Measurements from ENCODE around the gene PHACTR1. TPM values are rescaled to one million over a fixed set of nuclear protein-coding genes. Genes with fewer than 3 reads are reported as not detected.
"Not testable (repeated sequence)": the region's sequence is repeated elsewhere in the genome, so short reads cannot be mapped to it uniquely, and the experiment has no call there.

PHACTR1 gene
- total RNA-seq, 1 donor from 2014 or later, result 3.6 TPM

DNA sequence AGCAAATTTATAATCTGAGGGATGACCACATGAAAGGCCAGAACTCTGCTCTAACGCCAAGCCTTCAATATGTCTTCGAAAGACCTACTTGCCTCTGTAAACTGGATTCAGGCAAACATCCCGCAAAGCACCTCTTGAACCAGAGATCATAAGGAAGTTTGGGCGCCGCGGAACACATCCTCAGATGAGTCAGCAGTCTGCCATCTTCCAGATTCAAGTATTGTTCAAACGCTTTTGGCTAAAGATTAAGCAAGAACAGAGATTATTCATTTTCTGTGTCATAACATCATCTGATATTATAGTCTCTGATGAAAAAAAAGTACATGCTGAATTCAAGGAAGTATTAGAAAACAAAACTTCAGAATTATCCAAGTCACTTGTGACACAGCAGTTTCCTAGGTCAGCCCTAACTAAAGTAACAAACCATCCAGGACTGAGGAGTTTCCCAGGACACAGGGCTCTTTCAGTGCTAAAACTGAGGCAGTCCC lies 591.0 kb downstream of the PHACTR1 start:
- DNase-seq (ENCODE audit: low spot score), result no peak

DNA sequence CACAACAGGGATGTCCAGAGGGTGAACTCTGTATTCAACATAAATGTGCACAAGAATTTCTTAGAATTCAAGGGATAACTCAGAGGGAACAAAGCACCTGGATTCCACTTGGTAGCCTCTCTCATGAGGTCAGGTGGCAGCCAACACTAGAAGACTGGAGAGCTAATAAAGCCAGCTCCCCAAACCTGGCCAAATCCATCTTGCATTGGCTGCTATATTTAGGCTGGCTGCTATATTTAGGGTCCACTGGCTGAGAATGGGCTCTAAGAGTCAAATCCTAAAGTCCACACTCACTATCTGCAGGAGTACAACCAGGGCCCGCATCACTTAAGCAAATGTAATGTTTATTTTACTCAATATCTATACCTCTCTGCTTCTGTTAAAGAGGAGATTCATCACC lies 591.8 kb downstream of the PHACTR1 start:
- DNase-seq (ENCODE audit: low spot score), result no peak

DNA sequence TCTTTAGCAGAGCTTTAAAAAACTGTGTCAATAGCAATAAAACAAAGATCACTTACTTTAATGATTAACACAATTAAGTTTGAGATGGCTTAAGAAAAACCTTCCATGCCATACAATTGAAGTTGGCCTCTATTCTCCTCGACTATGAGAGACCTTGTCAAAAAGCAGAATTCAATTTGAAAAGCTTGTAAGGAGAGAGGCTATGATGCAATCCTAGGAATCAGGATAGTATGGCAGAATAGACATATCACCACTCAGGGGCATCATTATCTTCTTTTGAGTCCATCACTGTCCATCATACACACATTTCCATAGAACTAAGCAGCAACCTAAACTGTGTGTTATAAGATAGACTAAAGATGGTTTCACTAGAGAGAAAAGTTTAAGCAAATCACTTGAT lies 594.6 kb downstream of the PHACTR1 start:
- DNase-seq (ENCODE audit: low spot score), result no peak

DNA sequence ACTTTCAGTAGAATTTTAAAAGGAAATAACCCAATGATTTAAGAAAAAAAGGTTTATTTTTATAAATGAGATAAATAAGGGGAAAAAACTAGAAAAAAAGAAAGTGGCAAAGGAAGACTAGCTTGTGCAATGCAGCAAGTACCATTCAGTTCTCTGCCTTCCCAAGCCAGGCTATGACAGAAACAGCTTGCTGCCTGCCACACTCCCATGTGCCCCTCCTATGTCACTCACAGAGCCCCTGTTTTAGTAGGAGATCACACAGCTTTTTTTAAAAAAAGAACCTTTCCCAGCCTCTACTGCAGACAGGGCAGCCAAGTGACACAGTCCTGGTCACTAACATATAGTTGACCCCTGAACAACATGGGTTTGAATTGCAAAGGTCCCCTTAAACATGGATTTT lies 598.2 kb downstream of the PHACTR1 start:
- DNase-seq (ENCODE audit: low spot score), result no peak

DNA sequence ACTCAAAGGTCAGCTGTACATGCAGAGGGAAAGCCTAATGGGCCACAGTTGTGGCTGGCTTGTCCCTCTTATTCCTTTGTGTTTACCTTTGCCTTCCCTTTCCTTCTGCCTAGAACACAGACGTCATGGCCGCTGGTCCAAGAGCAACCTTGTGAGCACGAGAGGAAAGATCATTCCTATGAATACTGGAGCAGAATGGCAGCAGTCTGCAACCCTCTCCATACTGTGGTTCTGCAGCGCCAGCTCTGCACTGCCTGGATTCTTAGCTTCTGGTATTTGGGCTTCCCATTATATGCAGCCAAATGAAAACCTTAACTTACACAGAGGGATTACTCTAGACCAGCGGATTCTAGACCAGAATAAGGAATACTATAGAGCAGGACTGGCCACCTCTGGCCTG lies 599.3 kb downstream of the PHACTR1 start:
- DNase-seq (ENCODE audit: low spot score), result no peak

DNA sequence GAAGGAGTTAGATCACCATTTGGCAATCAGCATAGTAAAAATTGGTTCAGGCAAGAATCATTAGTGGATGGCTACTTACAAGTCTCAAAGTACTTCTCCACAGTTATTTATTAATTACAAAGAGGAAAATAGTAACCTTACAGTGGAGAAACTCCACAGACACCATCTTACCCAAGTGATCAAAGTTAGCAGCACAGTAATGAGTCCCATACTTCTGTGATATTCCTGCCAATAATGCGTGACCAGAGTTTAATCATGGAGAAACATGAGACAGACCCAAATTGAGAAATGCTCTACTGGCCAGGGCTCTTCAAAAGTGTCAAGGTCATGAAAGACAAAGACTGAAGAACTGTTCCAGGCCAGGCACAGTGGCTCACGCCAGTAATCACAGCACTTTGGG lies 602.3 kb downstream of the PHACTR1 start:
- DNase-seq (ENCODE audit: low spot score), result no peak

DNA sequence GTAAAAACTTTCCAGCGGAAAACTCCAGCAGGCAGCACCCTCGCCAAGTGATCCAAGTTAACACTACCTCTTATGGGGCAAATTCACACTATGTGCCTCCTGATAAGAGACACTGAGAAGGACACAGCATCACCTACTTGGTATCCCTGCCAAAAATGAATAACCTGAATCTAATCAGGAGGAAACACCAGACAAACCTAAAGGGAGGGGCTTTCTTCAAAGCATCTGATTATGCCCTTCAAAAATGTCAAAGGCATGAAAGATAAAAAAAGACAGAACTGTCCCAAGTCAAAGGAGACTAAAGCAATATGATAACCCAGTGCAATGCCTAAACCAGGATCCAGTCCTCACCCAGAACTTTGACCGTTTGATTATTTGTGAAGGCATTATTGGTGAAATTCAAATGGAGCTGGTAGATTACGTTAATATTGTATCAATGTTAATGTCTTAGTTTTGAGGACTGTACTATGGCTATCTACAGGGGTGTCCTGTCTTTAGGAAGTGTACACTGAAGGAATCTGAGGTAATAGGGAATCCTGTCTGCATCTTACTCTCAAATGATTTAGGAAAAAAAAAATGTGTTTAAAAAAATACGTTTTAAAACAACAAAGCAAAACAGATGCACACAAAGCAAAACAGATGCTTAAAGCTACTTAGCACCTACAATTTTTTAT lies 603.5 kb downstream of the PHACTR1 start:
- DNase-seq (ENCODE audit: low spot score), result no peak

DNA sequence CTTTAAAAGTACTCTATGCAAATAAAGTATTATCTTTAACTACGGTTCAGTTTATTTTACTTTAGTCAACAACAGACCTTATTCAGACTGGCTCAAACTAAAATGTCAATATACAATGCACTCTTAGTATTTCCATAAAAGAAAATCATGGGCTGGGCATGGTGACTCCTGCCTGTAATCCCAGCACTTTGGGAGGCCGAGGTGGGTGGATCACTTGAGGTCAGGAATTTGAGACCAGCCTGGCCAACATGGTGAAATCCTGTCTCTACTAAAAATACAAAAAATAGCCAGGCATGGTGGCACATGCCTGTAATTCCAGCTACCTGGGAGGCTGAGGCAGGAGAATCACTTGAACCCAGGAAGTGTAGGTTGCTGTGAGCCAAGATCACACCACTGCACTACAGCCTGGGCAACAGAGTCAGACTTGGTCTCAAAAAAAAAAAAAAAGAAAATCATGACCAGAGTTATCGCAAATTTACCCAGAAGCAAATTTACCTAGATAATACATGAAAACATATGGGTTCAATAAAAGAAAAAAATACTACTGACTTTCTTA lies 609.5 kb downstream of the PHACTR1 start:
- not testable (repeated sequence) for DNase-seq (ENCODE audit: low spot score)

DNA sequence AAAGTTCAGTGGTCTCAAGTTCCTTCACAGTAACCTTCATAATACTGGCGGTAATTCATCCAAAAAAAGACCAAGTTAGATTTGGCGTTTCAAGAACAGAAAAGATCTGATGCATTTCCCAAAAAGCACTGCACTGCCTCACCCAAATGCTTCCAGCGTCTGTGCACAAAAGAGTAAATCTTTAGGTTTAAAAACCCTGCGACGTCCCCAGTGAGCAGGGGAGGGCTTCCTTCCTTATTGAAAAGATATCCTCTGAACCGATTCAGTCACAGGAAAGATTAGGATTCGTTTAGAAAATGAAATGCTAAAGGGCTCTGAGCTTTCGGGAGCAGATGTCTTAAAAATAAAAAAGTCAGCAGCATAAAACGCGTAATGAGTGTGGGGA lies 611.1 kb downstream of the PHACTR1 start:
- no peak for DNase-seq (ENCODE audit: low spot score)

DNA sequence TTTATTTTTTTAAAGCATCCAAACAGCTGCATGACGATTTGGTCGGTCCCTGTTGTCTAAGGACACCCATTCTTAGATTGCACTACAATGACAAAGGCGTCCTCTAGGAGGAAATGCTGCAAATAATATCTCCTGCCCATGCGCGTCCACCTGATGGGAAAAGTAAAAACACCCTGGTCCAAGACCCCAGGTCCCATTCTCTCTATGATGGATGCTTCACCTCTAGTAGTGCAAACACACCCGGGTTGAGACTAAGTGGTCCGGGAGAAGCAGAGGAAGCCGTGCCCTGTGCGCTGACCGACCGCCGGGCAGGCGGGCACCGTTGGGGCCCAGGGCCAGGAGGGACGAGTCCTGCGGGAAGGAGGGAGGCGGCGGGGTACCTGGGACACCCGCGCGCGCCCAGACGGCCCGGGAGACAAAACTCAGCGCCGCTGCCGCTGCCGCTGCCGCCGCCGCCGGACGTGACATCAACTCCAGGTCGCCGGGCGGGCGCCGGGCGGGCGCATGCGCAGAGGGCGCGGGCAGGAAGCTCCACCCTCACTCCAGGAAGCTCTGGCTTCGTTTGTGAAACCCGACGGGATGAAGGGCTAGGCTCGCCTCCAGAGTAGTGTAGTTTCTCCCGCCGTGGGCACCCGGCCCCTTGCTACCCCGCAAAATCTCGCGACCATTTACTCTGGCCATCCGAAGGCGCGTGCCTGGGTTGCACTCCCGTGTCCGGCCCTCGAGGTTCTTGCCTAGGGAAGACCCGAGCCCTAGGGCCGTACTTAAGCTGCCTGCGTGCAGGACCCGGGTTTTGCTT lies 611.7 kb downstream of the PHACTR1 start, which contains the start of gene TBC1D7:
TSS of gene TBC1D7 (minus strand) at position 462 of the 799 bp plus-strand sequence. CDS start 1,639 bp downstream, outside the sequence.
- peak; percentile 92 for DNase-seq (ENCODE audit: low spot score)

DNA sequence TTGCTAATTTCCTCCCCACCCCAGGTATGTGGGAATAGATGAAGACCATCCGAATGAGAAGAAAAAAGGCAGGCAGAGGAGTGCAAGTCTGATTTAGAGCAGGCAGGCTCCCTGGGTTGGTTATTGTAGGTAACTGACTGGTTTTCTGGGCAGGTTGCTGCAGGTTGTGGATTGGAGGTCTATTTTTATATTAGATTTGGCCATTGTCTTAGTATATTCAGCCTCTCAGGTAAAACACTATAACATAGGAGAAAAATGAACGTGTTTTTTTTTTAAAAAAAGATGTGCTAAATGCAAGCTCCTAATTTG lies 612.3 kb downstream of the PHACTR1 start:
- DNase-seq (ENCODE audit: low spot score), result no peak

DNA sequence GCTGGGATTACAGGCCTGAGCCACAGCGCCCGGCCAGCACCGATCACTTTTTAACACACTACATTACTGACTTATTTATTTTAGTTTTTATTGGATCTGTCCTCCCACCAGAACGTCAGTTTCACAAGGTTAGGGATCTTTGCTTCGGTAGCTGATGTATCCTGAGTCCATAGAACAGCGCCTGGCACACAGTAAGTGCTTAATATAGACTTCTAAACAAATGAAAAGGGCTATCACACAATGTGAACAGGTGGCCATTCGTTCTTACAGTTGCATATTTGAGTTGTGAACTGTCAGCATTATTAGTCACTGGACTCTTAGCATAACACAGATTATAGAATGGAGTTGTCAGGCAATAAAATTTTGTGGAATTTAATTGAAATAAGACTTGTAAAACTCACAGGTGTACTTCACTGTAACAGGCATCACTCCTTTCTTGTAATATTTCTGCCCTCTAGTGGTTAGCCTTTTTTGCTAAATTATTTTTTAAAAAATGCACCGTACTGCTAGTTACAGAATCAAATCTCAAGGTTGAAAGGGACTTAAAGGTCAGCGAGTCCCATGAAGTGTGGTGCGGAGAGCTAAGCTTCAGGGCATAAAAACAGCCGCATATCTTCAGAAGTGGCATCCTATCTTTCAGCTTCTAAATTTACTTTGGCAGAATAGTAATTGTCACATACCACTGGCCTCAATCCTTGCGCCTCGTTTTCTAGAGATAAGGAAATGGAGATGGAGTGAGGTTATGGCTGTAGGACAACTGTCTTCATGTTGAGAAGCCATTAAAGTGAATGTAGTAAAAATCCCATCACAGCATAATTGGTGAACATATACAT lies 615.2 kb downstream of the PHACTR1 start:
- DNase-seq (ENCODE audit: low spot score), result peak; percentile 48

DNA sequence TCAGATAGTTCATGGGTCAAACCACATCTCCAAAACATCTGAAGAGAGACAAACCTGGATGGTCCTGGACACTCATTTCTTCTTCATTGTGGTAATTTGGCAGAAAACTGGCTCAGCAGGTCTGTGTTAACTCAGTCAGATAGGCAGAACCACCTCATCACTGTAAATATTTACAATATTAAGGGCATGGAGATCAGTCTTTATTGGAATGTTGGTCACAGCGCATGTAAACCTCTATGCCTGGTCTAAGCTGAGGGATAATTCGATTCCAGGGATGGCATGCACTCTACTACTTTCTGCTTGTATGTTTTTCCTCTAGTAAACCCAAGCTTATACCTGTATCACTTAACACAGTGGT lies 615.8 kb downstream of the PHACTR1 start:
- DNase-seq (ENCODE audit: low spot score), result no peak

DNA sequence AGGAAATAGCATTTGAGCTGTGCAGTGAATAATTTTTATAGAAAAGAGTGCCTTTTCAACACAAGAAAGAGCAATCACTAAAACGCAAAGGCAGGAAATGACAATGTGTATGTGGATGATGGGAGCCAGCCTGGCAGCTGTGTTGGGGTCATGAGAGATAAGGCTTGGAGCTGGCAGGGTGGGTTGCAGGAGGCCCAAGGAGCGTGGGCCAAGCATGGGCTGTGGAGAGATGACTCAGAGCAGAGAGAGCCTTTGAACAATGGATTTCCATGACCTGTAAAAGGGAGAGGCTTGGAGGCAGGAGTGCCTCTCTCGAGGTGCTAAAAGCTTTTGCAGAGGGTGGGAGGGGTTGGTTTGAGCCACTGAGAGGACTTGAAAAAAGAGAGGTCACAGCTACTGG lies 618.4 kb downstream of the PHACTR1 start:
- DNase-seq (ENCODE audit: low spot score), result peak; percentile 35

DNA sequence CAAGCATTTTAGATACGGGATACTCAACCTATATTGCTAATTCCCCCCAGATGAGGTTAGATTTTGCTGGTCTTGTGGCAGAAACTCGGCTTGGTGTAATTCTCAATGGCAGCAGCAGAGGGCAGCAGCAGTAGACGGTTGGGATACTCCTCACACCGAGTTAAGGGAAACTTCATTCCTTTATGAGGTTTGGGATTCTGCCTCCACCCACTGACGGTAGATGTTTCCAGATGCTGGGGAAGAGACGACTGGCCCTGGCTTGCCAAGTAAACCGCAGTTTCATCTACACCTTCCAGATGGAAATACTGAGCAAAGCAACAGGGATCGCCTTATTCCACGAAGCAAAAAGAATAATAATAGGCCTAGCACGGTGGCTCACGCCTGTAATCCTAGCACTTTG lies 620.0 kb downstream of the PHACTR1 start:
- peak; percentile 84 for DNase-seq (ENCODE audit: low spot score)

DNA sequence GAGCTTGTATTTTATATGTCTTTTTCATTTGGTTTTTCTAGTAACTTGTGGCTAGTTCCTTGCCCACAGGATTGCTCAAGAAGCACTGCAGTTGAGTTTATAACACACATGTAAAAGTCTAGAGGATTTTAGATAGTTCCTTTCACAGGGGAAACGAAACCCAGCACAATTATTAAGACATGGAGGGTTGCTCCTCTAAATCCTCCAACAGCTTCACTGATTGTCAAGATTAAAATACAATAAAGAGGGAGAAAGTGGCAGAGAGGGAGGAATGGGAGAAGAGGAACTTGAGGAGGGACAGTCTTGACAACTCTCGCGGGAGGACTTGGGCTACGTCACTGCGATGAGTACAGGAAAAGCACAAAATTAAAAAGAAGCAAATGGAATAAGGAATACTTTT lies 621.5 kb downstream of the PHACTR1 start:
- no peak for DNase-seq (ENCODE audit: low spot score)
